ENCODE measurements around the gene SLC7A6OS.

DNA sequence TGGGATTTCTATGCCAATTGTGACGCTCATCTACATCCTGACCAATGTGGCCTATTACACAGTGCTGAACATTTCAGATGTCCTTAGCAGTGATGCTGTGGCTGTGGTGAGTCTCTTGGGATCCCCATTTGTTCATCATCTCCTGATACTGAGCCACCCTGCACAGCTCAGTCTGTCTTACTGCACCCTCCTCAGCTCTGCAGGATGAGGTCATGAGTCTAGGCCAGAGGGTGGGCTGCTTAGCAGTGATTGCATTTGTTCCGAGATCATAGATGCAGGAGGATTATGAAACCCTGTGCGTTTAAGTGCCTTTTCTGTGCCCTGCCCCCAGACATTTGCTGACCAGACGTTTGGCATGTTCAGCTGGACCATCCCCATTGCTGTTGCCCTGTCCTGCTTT lies 19.5 kb downstream of the SLC7A6OS start:
- TF ChIP-seq, protein P1, sequence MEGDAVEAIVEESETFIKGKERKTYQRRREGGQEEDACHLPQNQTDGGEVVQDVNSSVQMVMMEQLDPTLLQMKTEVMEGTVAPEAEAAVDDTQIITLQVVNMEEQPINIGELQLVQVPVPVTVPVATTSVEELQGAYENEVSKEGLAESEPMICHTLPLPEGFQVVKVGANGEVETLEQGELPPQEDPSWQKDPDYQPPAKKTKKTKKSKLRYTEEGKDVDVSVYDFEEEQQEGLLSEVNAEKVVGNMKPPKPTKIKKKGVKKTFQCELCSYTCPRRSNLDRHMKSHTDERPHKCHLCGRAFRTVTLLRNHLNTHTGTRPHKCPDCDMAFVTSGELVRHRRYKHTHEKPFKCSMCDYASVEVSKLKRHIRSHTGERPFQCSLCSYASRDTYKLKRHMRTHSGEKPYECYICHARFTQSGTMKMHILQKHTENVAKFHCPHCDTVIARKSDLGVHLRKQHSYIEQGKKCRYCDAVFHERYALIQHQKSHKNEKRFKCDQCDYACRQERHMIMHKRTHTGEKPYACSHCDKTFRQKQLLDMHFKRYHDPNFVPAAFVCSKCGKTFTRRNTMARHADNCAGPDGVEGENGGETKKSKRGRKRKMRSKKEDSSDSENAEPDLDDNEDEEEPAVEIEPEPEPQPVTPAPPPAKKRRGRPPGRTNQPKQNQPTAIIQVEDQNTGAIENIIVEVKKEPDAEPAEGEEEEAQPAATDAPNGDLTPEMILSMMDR (IDR thresholded peaks at IDR 0.05) = no peak
- TF ChIP-seq POLR2A (IDR thresholded peaks at IDR 0.05) = no peak
